NT2/D1 (cell line): ENCODE data around the gene SCARB2.

ENCODE experiments used
- SUZ12 ChIP-seq: IDR thresholded peaks from 2 replicates; pipeline ENCODE4 v1.6.1; 2011; ENCODE audit not compliant: insufficient read length, insufficient read depth; ENCODE audit errors: extremely low read depth
- YY1 ChIP-seq: IDR thresholded peaks from 2 replicates; pipeline ENCODE4 v1.6.1; 2011; ENCODE audit not compliant: insufficient read length, insufficient read depth

DNA sequence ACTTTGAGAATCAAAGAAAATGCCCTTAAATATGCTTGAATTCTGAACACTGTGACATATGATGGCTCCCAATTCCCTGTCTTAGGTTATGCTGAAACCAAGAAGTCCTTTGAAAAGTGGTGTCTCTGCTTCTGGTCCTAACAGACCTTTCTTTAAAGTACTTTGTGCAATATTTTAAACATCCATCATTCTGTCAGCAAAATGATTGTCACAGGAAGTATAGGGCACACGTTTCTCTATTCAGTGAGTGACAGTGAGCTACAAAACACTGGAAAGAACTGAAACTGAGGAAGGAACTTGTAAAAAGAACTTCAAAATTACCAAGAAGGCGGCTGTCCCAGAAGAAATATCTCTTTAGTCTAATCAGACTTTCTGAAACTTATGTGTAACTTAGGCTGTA is 53.3 kb downstream of the SCARB2 start:
- TF ChIP-seq YY1 (no peak), SUZ12 (no peak)
